HepG2 (cell line): Measurements from ENCODE around the gene CCT8. TPM values are rescaled to one million over a fixed set of nuclear protein-coding genes. Genes with fewer than 3 reads are reported as not detected.

Experiments
- CSRNP2 ChIP-seq: sonication (generic); formaldehyde crosslinking; conservative IDR thresholded peaks from 2 replicates; pipeline ENCODE4 v1.8.0; 2022; ENCODE audit warnings: low read depth, missing genetic modification reagents
- E2F5 ChIP-seq: sonication (generic); formaldehyde crosslinking; conservative IDR thresholded peaks from 2 replicates; pipeline ENCODE4 v1.4.0; 2020; ENCODE audit warnings: missing genetic modification reagents
- EZH2 ChIP-seq: conservative IDR thresholded peaks from 2 replicates; pipeline ENCODE4 v1.6.1; 2012; ENCODE audit warnings: mild to moderate bottlenecking, low read depth, low read length, moderate library complexity
- HES4 ChIP-seq: sonication (generic); formaldehyde crosslinking; IDR thresholded peaks from 2 replicates; pipeline ENCODE4 v1.9.0; 2021; ENCODE audit warnings: mild to moderate bottlenecking, missing genetic modification reagents, borderline replicate concordance
- HNRNPLL ChIP-seq: fragments of 200-400 bp; formaldehyde crosslinking; IDR thresholded peaks from 2 replicates; pipeline ENCODE4 v1.6.1; 2017; ENCODE audit warnings: mild to moderate bottlenecking, low read depth, low read length; ENCODE audit not compliant: poor library complexity, severe bottlenecking
- KLF9 ChIP-seq: IDR thresholded peaks from 2 replicates; pipeline ENCODE4 v1.6.1; 2016; ENCODE audit warnings: low read depth
- MAFF ChIP-seq: IDR thresholded peaks from 2 replicates; pipeline ENCODE4 v1.6.1; 2011; ENCODE audit warnings: low read depth, low read length, improper control_type of control experiment
- MED13 ChIP-seq: sonication (generic); formaldehyde crosslinking; IDR thresholded peaks from 2 replicates; pipeline ENCODE4 v1.5.0; 2020; ENCODE audit warnings: missing genetic modification reagents
- MEIS1 ChIP-seq: sonication (generic); formaldehyde crosslinking; IDR thresholded peaks from 2 replicates; pipeline ENCODE4 v1.9.0; 2021; ENCODE audit warnings: mild to moderate bottlenecking, missing genetic modification reagents, moderate library complexity, borderline replicate concordance
- MTA3 ChIP-seq: sonication (generic); formaldehyde crosslinking; IDR thresholded peaks from 2 replicates; pipeline ENCODE4 v1.4.0; 2020; ENCODE audit warnings: missing genetic modification reagents
- MXD3 ChIP-seq: IDR thresholded peaks from 2 replicates; pipeline ENCODE4 v1.6.1; 2016; ENCODE audit warnings: mild to moderate bottlenecking, missing biosample characterization, missing genetic modification reagents
- PBX3 ChIP-seq: sonication (generic); formaldehyde crosslinking; IDR thresholded peaks from 2 replicates; pipeline ENCODE4 v1.8.1; 2023; ENCODE audit warnings: missing genetic modification reagents, inconsistent platforms, borderline replicate concordance
- U2AF2 ChIP-seq: fragments of 200-400 bp; formaldehyde crosslinking; IDR thresholded peaks from 2 replicates; pipeline ENCODE4 v1.6.1; 2017; ENCODE audit warnings: low read depth, mild to moderate bottlenecking, low read length
- ZBTB43 ChIP-seq: sonication (generic); formaldehyde crosslinking; conservative IDR thresholded peaks from 2 replicates; pipeline ENCODE4 v1.4.0; 2020; ENCODE audit warnings: missing genetic modification reagents
- ZNF224 ChIP-seq: sonication (generic); formaldehyde crosslinking; IDR thresholded peaks from 2 replicates; pipeline ENCODE4 v1.5.0; 2020; ENCODE audit warnings: mild to moderate bottlenecking, missing genetic modification reagents
- ZNF292 ChIP-seq: sonication (generic); formaldehyde crosslinking; IDR thresholded peaks from 2 replicates; pipeline ENCODE4 v1.8.1; 2022; ENCODE audit warnings: mild to moderate bottlenecking, low read depth, missing genetic modification reagents, borderline replicate concordance
- ZNF414 ChIP-seq: sonication (generic); formaldehyde crosslinking; IDR thresholded peaks from 2 replicates; pipeline ENCODE4 v1.5.0; 2020; ENCODE audit warnings: missing genetic modification reagents
- ZNF484 ChIP-seq: sonication (generic); formaldehyde crosslinking; IDR thresholded peaks from 2 replicates; pipeline ENCODE4 v1.5.1; 2020; ENCODE audit warnings: mild to moderate bottlenecking, low read depth, missing genetic modification reagents, borderline replicate concordance
- ZNF747 ChIP-seq: sonication (generic); formaldehyde crosslinking; IDR thresholded peaks from 2 replicates; pipeline ENCODE4 v1.8.1; 2023; ENCODE audit warnings: missing genetic modification reagents, mild to moderate bottlenecking, borderline replicate concordance
- ZNF878 ChIP-seq: sonication (generic); formaldehyde crosslinking; IDR thresholded peaks from 2 replicates; pipeline ENCODE4 v1.8.1; 2023; ENCODE audit warnings: mild to moderate bottlenecking, missing genetic modification reagents, moderate library complexity
- ZSCAN30 ChIP-seq: sonication (generic); formaldehyde crosslinking; IDR thresholded peaks from 2 replicates; pipeline ENCODE4 v1.5.0; 2020; ENCODE audit warnings: mild to moderate bottlenecking, missing genetic modification reagents
- polyA plus RNA-seq, 8 experiments: library from polyadenylated mRNA; depleted of rRNA in 3 of 8; stranded (reverse) in 7 of 8; unstranded in 1 of 8; fragments of >200 nt; fragmentation: Illumina TruSeq in 4 of 8; extraction: Trizol in 4 of 8; gene quantifications; 2 replicates each; pipeline versions ENCODE4 v1.2.1 to v1.2.3, GENCODE V29; 2011 to 2016; ENCODE audit warnings: low read depth in 4 of 8, missing spikeins in 1 of 8, mixed read lengths in 1 of 8; ENCODE audit not compliant: insufficient read depth in 1 of 8
- total RNA-seq, 5 experiments: library from RNA; depleted of rRNA; stranded (reverse); fragments of >200 nt; fragmentation: Illumina TruSeq; extraction: Trizol; gene quantifications; 2 replicates each; pipeline ENCODE4 v1.2.3, GENCODE V29; 2016; ENCODE audit warnings: low read depth in 1 of 5

The CCT8 gene
- total and polyA plus RNA-seq, 2 of the 13 experiments (the other 11 are each of a cell fraction or from before 2014, with no cell fraction given), result 127 to 325 TPM

GRCh38 chr21:29024474-29025327, 48.7 kb downstream of the CCT8 start, which contains the start of gene USP16 (continued):
- no peak for TF ChIP-seq ZNF484 (CRISPR knock-in tag)
- peak; percentile 44; the same call in 1 of the 2 replicates for TF ChIP-seq MED13 (CRISPR knock-in tag)
- TF ChIP-seq ZSCAN30 (CRISPR knock-in tag), result no peak
- TF ChIP-seq EZH2, result no peak
- TF ChIP-seq KLF9 (CRISPR knock-in tag), result 0 out of 2 replicates have a peak, but pooled peaks have one; percentile 57
- TF ChIP-seq HNRNPLL, result peak; percentile 44
- no peak for TF ChIP-seq HES4 (CRISPR knock-in tag)
- TF ChIP-seq E2F5, result no peak
- no peak for TF ChIP-seq ZNF292 (CRISPR knock-in tag)
- 0 out of 2 replicates have a peak, but pooled peaks have one; percentile 42 for TF ChIP-seq MEIS1 (CRISPR knock-in tag)
- no peak for TF ChIP-seq ZNF747 (CRISPR knock-in tag)
- TF ChIP-seq PBX3, result peak; percentile 91
- TF ChIP-seq ZNF878 (CRISPR knock-in tag), result no peak
- no peak for TF ChIP-seq ZBTB43 (CRISPR knock-in tag)
- no peak for TF ChIP-seq U2AF2
- TF ChIP-seq ZNF414 (CRISPR knock-in tag), result peak; percentile 94; the same call in 1 of the 2 replicates
- no peak for TF ChIP-seq CSRNP2 (CRISPR knock-in tag)
- TF ChIP-seq MAFF, result no peak
- no peak for TF ChIP-seq MTA3 (CRISPR knock-in tag)
- TF ChIP-seq MXD3 (CRISPR knock-in tag), result peak; percentile 76; the same call in 1 of the 2 replicates
- no peak; the same call in 1 of the 2 replicates for TF ChIP-seq ZNF224 (CRISPR knock-in tag)
